ENCODE results near the gene HTRA2.

- TF ChIP-seq CTCF (IDR thresholded peaks at IDR 0.05) (no peak), ZFX (IDR thresholded peaks at IDR 0.05; ENCODE audit: borderline replicate concordance) (no peak)
Observed at GRCh38 chr2:74578408-74578807, 48.7 kb downstream of the HTRA2 start.
